NCI-H1092 treated with DMSO at 0.1 percent for 48 hours (cell line): ENCODE measurements around the gene ELN.

Source experiments
- DNase-seq: peaks from one replicate; lab custom pipeline; 2025; lab: John Stamatoyannopoulos, UW

Gene ELN

DNA sequence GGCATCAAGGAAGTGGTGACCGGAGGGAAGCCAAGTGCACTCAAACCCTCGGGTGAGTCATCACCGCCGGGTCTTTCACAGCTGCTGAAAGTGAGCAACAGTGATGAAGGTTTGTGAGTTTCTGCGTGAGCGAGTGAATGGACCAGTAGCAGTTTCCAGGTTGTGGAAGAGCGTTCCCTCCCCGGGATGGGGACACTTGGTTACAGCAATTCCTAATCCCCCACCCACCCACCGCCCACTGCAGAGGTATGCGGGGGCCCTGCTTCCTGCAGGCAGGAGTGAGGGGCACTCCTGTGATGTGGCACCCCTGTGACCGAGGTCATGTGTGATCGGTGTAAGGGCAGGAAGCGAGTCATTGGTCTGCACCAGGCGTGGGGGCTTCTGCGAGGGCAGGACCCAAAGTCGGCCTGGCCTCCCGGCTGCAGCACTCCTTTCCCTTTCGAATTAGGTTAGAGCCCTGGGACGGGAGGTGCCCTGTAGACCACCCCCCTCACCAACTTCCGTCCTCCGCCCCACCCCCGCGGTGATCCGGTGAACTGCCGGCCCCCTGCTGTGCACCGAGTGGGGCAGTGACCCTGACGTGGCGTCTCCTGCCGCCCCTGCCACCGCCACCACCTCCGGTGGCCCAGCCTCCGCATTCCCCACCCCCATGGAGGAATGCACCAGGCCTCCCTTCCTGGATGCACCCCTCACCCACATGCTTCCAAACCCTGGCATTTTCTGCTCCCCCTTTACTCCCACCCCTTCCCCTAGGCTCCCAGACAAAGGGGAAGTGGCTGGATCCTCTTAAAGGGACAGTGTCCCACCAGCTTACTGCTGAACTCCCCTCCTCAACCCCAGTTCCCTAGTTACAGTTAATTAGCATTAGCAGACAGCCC is 66.5 kb downstream of the ELN start:
- no peak for DNase-seq

DNA sequence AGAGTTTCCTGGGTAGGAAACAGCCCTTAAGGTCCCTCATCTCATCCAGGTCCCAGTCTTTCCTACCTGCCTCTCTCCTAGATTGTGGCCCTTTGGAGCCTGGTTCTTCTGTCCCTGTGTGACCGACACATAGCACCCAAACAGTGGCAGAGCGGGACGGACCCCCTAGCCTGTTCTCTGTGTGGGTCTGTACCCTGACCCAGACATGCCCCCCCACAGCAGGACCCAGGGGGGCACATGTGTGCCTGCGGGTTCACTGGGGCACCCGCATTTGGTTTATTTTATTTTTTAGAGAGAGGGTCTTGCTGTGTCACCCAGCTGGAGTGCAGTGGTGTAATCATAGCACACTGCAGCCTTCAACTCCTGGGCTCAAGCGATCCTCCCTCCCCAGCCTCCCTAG is 67.2 kb downstream of the ELN start:
- no peak for DNase-seq

DNA sequence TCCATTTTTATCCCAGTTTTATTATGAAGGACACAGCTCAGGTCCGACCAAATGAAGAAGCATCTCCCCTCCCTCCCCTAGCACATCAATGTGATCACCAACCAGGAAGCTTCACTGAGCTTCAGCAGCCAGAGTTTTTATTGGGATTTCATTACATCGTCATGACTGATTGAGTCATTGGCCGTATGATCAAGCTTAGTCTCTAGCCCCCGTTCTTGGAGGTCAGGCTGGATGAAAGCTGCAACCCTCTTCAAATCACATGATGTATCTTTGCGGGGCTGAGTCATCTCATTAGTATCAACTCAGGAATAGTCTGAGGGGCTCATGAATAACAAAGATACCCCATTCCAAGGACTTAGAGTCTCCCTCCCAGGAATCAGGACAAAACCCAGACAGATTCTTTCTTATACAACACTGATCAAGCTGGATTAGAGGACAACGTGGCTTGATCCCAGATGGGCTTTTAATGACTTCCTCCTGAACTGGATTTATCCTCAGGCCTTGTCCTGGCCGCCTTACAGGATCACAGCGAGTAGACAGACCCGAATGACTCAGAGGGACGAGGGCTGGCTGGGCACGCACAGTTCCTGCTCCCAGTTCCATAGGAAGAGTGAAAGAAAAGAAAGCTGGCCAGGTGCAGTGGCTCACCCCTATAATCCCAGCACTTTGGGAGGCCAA is 70.1 kb downstream of the ELN start:
- no peak for DNase-seq

DNA sequence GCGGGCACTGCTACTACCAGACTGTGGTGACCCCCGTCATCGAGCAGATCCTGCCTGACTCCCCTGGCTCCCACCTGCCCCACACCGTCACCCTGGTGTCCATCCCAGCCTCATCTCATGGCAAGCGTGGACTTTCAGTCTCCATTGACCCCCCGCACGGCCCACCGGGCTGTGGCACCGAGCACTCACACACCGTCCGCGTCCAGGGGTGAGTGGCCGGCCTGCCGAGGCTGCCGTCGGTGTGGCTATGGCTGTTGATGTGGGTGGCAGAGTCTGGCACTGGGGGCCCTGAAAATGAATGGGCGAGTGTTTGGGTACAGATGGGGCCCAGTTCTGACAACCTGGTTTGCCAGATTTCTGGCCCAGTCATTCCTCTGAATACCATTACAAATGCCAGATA is 71.1 kb downstream of the ELN start:
- DNase-seq, result no peak

DNA sequence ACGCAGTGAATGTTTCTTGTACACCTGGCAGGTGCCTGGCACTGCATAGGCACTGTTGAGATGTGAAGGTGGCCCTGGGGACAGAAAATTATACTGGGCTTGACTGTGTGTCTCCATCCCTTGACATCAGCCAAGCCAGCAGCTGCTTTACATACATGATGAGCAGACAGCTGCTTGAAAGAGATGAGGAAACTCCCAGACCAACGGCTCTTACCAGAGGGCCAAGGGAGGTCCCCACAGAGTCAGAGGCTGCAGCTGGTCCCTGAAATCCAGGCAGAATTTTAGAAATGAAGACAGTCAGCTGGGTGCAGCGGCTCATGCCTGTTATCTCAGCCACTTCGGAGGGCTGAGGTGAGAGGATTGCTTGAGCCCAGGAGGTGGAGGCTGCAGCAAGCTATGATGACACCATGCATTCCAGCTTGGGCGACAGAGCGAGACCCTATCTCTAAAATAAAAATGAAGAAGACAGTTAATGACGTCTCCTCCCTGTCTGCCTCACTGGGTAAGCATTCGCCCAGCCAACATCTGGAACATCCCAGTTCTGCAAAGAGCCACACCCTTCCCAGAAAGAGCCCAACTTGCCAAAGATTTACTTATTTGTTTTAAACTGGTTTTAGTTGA is 73.2 kb downstream of the ELN start:
- no peak for DNase-seq

DNA sequence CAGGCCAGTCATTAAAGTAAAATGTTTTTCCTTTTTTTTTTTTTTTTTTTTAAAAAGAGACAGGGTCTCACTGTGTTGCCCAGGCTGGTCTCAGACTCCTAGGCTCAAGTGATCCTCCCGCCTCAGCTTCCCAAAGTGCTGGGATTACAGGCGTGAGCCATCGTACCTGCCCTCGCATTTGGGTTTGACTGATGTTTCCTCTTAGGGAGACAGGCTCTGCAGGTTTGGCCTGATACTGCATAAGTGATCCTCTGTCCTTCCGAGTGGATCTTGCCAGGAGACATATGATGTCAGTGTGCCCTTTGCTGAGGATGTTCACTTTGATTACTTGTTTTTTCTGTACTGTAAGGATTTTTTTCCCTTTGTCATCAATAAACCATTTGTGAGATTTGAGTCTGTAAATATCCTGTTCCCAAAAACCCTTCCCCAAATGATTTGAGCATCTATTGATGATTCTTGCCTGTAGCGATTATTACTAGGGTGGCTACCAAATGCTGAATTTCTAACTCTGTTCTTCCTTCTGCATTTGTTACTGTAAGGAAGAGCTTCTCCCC is 75.3 kb downstream of the ELN start:
- no peak for DNase-seq

DNA sequence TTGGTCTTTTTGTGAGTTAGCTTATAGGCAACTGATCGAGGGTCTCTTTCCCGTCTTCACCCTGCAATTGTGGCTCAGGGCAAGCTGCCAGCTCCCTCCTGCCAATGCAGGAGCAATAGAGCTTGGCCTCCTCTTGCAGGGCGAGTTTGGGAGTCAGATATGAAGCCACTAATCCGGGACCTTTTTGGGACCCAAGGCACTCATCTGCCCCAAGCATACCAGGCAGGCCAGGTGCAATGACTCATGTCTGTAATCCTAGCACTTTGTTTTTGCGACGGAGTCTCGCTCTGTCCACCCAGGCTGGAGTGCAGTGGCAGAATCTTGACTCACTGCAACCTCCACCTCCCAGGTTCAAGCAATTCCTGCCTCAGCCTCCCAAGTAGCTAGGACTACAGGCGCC is 76.7 kb downstream of the ELN start:
- no peak for DNase-seq

DNA sequence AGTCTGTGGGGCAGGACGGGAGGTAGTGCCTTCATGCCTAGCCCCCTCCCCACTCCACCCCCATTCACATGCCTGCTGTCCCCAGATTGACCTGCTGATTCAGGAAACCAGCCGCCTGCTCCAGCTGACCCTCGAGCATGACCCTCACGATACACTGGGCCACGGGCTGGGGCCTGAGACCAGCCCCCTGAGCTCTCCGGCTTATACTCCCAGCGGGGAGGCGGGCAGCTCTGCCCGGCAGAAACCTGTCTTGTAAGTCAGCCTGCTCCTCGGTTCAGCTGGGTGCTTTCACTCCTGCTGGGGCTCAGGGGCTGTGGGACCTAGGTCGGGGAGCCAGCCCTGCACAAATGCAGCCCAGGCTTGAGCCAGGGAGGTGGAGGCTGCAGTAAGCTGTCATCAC is 78.0 kb downstream of the ELN start:
- no peak for DNase-seq

DNA sequence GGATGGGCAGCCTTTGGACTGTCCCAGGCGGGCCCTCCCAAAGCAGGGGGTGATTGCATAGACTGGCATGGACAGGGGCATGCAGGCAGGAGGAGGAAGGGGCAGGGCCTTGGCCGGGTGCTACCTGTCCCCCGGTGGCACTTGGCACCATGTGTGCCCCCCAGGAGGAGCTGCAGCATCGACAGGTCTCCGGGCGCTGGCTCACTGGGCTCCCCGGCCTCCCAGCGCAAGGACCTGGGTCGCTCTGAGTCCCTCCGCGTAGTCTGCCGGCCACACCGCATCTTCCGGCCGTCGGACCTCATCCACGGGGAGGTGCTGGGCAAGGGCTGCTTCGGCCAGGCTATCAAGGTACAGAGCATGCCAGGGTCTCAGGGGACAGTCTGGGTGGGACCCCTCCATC is 78.9 kb downstream of the ELN start:
- no peak for DNase-seq

DNA sequence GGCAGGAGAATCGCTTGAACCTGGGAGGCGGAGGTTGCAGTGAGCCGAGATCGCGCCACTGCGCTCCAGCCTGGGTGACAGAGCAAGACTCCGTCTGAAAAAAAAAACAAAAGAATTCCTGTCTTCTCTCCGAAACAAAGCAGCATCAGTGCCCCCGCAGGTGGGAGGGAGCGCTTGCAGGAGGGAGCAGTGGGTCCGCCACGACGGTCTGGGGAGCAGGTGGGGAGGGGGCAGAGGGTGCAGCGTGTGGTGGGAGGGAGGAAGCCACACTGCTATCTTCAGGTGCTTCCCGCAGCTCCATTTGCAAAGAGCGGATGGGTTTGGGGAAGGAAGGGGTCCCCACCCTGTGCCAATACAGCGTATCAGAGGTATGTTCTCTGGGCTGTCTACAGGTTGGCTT is 87.4 kb downstream of the ELN start:
- no peak for DNase-seq

DNA sequence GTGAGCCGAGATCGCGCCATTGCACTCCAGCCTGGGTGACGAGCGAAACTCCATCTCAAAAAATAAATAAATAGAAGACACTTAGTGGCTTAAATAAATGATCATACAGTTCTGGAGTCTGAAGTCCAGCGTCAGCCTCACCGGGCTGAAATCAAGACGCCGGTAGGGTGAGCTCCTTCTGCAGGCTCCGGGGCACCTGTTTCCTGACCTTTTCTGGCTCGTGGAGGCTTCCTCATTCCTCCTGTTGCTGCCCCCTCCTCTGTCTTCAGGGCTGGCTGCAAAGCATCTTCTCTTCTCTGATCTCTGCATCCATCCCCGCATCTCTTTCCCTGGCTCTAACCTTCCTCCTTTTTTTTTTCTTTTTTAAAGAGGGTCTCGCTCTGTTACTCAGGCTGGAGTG is 88.4 kb downstream of the ELN start:
- no peak for DNase-seq
